ENCODE results near the gene GCK.

GCK gene

DNA sequence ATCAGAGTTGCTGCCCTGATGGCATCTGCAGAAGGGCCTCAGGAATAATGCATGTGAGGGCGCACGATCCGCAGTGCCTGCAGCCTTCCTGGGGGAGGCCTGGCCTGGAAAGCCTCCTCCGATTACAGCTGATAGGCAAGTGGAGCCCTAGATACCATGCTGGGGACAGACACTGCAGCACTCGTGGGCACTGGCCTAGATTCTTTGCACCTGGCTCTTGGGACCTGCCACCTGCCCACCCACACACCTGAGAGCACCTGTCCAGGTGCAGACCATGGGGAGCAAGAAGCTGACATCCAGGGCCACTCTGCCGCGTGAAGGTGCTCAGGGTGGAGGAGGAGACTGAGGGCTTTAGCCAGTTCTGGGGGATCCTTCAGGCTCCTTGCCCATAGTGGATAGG is 26.3 kb upstream of the GCK start:
- H3K79me2 ChIP-seq (ENCODE audit: control insufficient read depth, insufficient read depth, low read length, unreplicated experiment): no peaks in the 10 kb centered on the region
- H3K4me1 ChIP-seq (ENCODE audit: control insufficient read depth, insufficient read depth, low read length, unreplicated experiment): no peaks in the 10 kb centered on the region
- no peak overlapping the region for H3K4me3 ChIP-seq (ENCODE audit: low read depth, low read length)
- H3K36me3 ChIP-seq (ENCODE audit: insufficient read depth, low read length): peaks cover 4% of the 10 kb centered on the region; the same call in 1 of the 2 replicates
- H3K27ac ChIP-seq (ENCODE audit: low read depth, low read length): no peak overlapping the region
- H2AFZ ChIP-seq (ENCODE audit: low read length, unreplicated experiment): no peak overlapping the region
- H3K27me3 ChIP-seq (ENCODE audit: insufficient read depth, low read length): no peaks in the 10 kb centered on the region

DNA sequence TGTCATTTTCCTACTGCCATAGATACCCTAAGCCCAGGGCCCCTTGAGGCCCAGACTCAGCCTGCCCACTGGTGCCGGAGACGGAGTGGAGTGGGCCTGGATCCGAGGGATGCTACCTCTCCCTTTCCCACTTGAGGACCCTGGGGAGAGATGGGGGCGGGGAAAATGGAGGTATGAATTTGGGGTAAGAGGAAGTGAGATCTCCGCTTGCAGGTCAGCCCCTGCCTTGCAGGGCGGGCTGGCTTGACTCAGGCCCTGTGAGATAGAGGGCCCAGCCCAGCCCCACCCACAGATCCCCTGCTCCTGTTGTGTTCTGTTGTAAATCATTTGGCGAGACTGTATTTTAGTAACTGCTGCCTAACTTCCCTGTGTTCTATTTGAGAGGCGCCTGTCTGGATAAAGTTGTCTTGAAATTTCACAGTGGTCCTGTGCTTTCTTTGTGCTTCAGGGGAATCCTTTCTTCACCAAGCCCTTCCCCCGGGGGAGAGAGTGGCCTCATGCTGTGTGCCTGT is 24.7 kb upstream of the GCK start:
- H3K79me2 ChIP-seq (ENCODE audit: control insufficient read depth, insufficient read depth, low read length, unreplicated experiment): no peaks in the 10 kb centered on the region
- no peak overlapping the region for H2AFZ ChIP-seq (ENCODE audit: low read length, unreplicated experiment)
- no peaks in the 10 kb centered on the region for H3K4me1 ChIP-seq (ENCODE audit: control insufficient read depth, insufficient read depth, low read length, unreplicated experiment)
- H3K36me3 ChIP-seq (ENCODE audit: insufficient read depth, low read length): peaks cover 10% of the 10 kb centered on the region; the same call in 1 of the 2 replicates
- no peak overlapping the region for H3K27ac ChIP-seq (ENCODE audit: low read depth, low read length)
- no peaks in the 10 kb centered on the region for H3K27me3 ChIP-seq (ENCODE audit: insufficient read depth, low read length)
- no peak overlapping the region for H3K4me3 ChIP-seq (ENCODE audit: low read depth, low read length)

DNA sequence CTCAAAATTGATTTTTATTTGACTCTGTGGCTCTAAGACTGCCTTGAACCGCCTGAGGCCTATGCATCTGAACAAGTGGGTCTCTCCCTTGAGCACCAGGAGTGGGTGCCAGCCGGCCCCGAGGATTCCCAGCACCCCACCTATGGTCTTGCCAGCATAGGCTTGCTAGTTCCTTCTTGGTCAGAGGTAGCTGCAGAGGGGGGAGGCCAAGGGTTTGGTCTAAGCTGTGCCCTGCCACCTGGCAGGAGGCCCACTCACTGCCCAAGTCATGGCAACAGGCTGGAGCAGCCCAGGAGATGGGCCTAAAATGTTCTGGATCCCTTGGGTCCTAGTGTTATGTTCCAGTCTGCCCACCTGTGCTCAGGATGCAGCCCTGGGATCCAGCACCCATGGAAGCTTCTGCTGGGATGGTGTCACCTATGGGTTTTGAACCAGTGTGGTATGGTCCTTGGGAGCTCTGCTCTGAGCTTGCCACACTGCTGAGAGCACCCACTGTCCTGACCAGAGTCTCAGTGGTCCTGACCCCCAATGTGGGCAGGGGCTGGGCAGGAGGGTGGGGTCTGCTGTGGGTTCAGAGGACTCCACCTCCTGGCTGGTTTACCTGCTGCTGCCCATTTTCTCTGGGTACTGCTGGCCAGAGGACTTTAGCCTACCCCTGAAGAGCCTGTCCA is 24.1 kb upstream of the GCK start:
- no peak overlapping the region for H3K4me3 ChIP-seq (ENCODE audit: low read depth, low read length)
- H3K27ac ChIP-seq (ENCODE audit: low read depth, low read length): no peak overlapping the region
- H3K4me1 ChIP-seq (ENCODE audit: control insufficient read depth, insufficient read depth, low read length, unreplicated experiment): no peaks in the 10 kb centered on the region
- no peaks in the 10 kb centered on the region for H3K79me2 ChIP-seq (ENCODE audit: control insufficient read depth, insufficient read depth, low read length, unreplicated experiment)
- H2AFZ ChIP-seq (ENCODE audit: low read length, unreplicated experiment): no peak overlapping the region
- no peaks in the 10 kb centered on the region for H3K27me3 ChIP-seq (ENCODE audit: insufficient read depth, low read length)
- peaks cover 16% of the 10 kb centered on the region; the same call in 1 of the 2 replicates for H3K36me3 ChIP-seq (ENCODE audit: insufficient read depth, low read length)

DNA sequence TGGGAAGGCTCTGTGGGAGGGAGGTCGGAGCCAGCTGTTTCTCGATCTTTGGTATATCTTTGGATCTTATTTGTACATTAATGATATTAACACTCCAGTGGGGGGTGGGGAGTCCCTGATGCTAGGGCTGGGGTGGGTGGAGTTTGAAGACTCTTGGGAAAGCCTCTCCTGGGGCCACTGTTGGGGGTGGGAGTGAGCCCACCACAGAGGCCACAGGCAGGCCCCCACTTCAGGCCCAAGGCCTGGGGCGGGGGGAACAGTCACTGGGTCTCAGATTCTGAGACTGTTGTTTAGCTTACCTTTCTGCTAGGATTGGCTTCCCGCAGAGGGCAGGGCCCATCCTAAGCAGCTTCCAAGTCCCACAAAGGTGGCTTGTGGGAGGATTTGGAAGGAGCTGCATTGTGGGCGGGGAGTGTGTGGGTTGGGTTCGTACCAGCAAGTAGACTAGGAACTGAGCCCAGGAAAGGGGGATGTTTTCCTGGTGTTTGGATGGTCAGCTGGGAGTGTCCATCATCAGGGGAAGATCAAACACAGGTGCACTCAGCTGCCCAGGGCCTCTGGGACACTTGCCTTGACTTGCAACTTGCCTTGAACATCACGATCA is 23.4 kb upstream of the GCK start:
- Histone ChIP-seq H3K27me3 (ENCODE audit: insufficient read depth, low read length) (no peaks in the 10 kb centered on the region), H3K36me3 (ENCODE audit: insufficient read depth, low read length) (peaks cover 21% of the 10 kb centered on the region), H3K4me3 (ENCODE audit: low read depth, low read length) (no peak overlapping the region), H2AFZ (ENCODE audit: low read length, unreplicated experiment) (no peak overlapping the region), H3K4me1 (ENCODE audit: control insufficient read depth, insufficient read depth, low read length, unreplicated experiment) (no peaks in the 10 kb centered on the region), H3K79me2 (ENCODE audit: control insufficient read depth, insufficient read depth, low read length, unreplicated experiment) (no peaks in the 10 kb centered on the region), H3K27ac (ENCODE audit: low read depth, low read length) (no peak overlapping the region)

- Histone ChIP-seq H3K79me2 (ENCODE audit: control insufficient read depth, insufficient read depth, low read length, unreplicated experiment) (no peaks in the 10 kb centered on the region), H3K4me1 (ENCODE audit: control insufficient read depth, insufficient read depth, low read length, unreplicated experiment) (no peaks in the 10 kb centered on the region), H3K27ac (ENCODE audit: low read depth, low read length) (no peak overlapping the region), H3K27me3 (ENCODE audit: insufficient read depth, low read length) (no peaks in the 10 kb centered on the region), H3K4me3 (ENCODE audit: low read depth, low read length) (no peak overlapping the region), H2AFZ (ENCODE audit: low read length, unreplicated experiment) (no peak overlapping the region), H3K36me3 (ENCODE audit: insufficient read depth, low read length) (peaks cover 23% of the 10 kb centered on the region)
Observed at GRCh38 chr7:44212018-44212417, 22.8 kb upstream of the GCK start.

DNA sequence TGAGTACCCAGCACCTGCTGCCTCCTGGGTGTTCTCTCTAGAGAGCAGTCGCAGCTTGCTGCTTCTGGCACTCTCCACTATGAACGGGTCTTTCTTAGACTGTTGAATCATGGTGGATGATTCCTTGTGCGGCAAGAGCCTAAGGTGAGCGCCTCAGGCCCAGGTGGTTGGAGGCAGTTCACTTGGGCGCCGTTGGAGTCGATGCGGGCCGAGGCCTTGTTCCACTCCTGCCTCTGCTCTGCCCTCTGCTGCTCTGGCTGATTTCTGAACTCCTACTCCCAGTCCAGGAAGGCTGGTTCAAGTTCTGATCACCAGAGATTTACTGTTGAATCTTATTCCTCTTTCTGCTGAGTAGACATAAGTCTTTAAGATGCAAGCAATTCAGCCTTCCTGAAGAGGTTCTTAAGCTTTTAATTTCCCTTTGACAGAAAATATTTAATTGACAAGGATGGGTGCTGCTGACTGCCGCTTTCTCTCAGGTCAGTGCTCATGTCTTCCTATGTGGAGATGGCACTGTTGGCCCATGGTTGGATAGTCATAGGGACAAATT is 22.0 kb upstream of the GCK start:
- Histone ChIP-seq H3K4me1 (ENCODE audit: control insufficient read depth, insufficient read depth, low read length, unreplicated experiment) (no peaks in the 10 kb centered on the region), H2AFZ (ENCODE audit: low read length, unreplicated experiment) (no peak overlapping the region), H3K27me3 (ENCODE audit: insufficient read depth, low read length) (no peaks in the 10 kb centered on the region), H3K79me2 (ENCODE audit: control insufficient read depth, insufficient read depth, low read length, unreplicated experiment) (no peaks in the 10 kb centered on the region), H3K27ac (ENCODE audit: low read depth, low read length) (no peak overlapping the region), H3K36me3 (ENCODE audit: insufficient read depth, low read length) (peaks cover 28% of the 10 kb centered on the region), H3K4me3 (ENCODE audit: low read depth, low read length) (no peak overlapping the region)

DNA sequence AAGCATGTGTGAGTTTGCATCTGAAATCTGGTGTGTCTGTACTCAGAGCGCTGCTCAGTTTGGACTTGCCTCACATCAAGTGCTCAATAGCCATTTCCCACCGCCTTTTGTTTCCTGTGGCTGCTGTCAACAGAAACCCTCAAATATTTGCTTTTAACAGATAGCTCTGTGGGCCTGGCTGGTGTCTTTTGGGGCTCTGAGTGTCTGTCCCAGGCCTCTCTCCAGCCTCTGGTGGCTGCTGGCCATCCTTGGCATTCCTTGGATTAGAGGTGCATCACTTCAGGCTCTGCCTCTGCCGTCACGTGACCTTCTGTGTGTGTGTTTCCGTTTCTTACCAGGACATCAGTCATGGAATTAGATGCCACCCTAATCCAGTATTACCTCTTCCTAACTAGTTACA is 20.9 kb upstream of the GCK start:
- H3K4me3 ChIP-seq (ENCODE audit: low read depth, low read length): no peak overlapping the region
- no peaks in the 10 kb centered on the region for H3K4me1 ChIP-seq (ENCODE audit: control insufficient read depth, insufficient read depth, low read length, unreplicated experiment)
- H3K27ac ChIP-seq (ENCODE audit: low read depth, low read length): no peak overlapping the region
- H2AFZ ChIP-seq (ENCODE audit: low read length, unreplicated experiment): no peak overlapping the region
- peaks cover 4% of the 10 kb centered on the region for H3K79me2 ChIP-seq (ENCODE audit: control insufficient read depth, insufficient read depth, low read length, unreplicated experiment)
- H3K36me3 ChIP-seq (ENCODE audit: insufficient read depth, low read length): peaks cover 36% of the 10 kb centered on the region
- H3K27me3 ChIP-seq (ENCODE audit: insufficient read depth, low read length): no peaks in the 10 kb centered on the region

DNA sequence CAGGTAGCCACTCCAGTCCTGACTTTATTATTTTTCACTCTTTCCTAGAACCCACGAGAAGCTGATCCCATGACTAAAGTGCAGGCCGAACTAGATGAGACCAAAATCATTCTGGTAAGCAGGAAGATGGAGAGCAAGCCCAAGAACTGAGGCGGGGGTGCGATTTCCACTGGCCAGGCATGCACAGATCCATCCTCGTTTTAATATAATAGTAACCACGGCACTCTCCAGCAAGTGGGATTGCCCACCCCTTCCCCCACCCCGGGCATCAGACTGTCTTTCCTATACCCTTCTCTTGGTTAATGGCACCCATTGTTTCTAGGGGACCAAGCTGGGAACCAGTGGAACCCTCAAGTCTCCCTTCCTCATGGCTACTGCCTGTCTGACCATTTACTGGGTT is 18.8 kb upstream of the GCK start:
- no peak overlapping the region for H3K27ac ChIP-seq (ENCODE audit: low read depth, low read length)
- H3K79me2 ChIP-seq (ENCODE audit: control insufficient read depth, insufficient read depth, low read length, unreplicated experiment): peaks cover 24% of the 10 kb centered on the region
- peaks cover 37% of the 10 kb centered on the region for H3K36me3 ChIP-seq (ENCODE audit: insufficient read depth, low read length)

DNA sequence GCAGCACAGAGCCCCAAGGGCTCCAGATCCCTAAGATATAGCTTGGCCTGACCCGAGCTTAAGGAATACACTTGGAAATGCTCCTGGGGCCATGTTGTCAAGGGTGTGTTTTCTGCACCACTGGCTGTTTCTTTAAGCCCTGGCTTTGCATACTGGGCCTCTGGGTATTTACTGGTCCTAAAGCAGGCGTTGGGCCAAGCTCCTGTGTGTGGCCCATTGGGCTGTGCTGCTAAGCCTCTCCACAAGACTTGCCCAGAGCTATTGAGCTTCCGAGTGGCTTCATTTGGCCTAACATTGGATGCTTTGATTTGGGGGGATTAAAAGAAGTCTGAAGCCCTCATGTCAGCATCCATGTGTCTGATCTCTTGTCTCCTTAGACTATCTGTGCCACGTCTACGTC is 16.8 kb upstream of the GCK start:
- H3K79me2 ChIP-seq (ENCODE audit: control insufficient read depth, insufficient read depth, low read length, unreplicated experiment): peaks cover 43% of the 10 kb centered on the region
- H3K4me3 ChIP-seq (ENCODE audit: low read depth, low read length): no peak overlapping the region
- H2AFZ ChIP-seq (ENCODE audit: low read length, unreplicated experiment): no peak overlapping the region
- peaks cover 33% of the 10 kb centered on the region for H3K36me3 ChIP-seq (ENCODE audit: insufficient read depth, low read length)
- no peak overlapping the region for H3K27ac ChIP-seq (ENCODE audit: low read depth, low read length)
- H3K4me1 ChIP-seq (ENCODE audit: control insufficient read depth, insufficient read depth, low read length, unreplicated experiment): peaks cover 7% of the 10 kb centered on the region
- H3K27me3 ChIP-seq (ENCODE audit: insufficient read depth, low read length): no peaks in the 10 kb centered on the region

More for the DNA sequence above, 18.8 kb upstream of the GCK start:
- no peaks in the 10 kb centered on the region for H3K4me1 ChIP-seq (ENCODE audit: control insufficient read depth, insufficient read depth, low read length, unreplicated experiment)
- H3K27me3 ChIP-seq (ENCODE audit: insufficient read depth, low read length): no peaks in the 10 kb centered on the region
- no peak overlapping the region for H3K4me3 ChIP-seq (ENCODE audit: low read depth, low read length)
- H2AFZ ChIP-seq (ENCODE audit: low read length, unreplicated experiment): no peak overlapping the region

DNA sequence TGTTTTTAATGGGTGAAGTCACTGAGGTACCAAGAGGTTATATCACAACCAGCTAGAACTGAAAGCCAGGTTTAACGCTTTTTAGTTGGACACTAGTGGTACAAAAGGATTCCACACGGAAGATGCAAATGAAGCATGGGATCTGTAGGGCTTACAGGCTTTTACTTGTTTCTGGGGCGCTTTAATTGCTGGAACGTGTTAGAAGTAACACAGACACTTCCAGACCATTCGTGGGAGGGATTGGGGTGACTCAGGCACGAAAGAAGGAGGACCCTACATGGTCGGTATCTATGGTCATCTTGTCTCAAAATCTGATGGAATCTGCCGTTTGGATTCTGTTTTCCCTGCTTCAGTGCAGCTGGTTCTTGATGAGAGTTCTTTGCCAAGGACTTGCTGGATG is 12.6 kb upstream of the GCK start:
- H2AFZ ChIP-seq (ENCODE audit: low read length, unreplicated experiment): no peak overlapping the region
- H3K27ac ChIP-seq (ENCODE audit: low read depth, low read length): peak overlapping the region; percentile 0; the same call in 1 of the 2 replicates
- peaks cover 7% of the 10 kb centered on the region for H3K4me1 ChIP-seq (ENCODE audit: control insufficient read depth, insufficient read depth, low read length, unreplicated experiment)
- peaks cover 46% of the 10 kb centered on the region for H3K79me2 ChIP-seq (ENCODE audit: control insufficient read depth, insufficient read depth, low read length, unreplicated experiment)
- no peaks in the 10 kb centered on the region; the same call in 1 of the 2 replicates for H3K27me3 ChIP-seq (ENCODE audit: insufficient read depth, low read length)
- peak overlapping the region; percentile 91 for H3K4me3 ChIP-seq (ENCODE audit: low read depth, low read length)
- H3K36me3 ChIP-seq (ENCODE audit: insufficient read depth, low read length): peaks cover 13% of the 10 kb centered on the region; the same call in 1 of the 2 replicates

All from ACC112 (cell line).